Astrocyte of the spinal cord (primary cell): Measurements from ENCODE around the gene JUP.

Source experiments
- DNase-seq: peaks from one replicate; pipeline ENCODE4 v3.0.0; 2011; ENCODE audit warnings: low read depth, low spot score
- H3K4me3 ChIP-seq: 2 replicates; pipeline ENCODE4 v1.5.1; 2011; ENCODE audit warnings: low read depth, mild to moderate bottlenecking, low read length, moderate library complexity
- in situ Hi-C: cut with HindIII; loops from 2 replicates; pipeline ENCODE4 v1.10.0; 2017; ENCODE audit warnings: low sequenced_read_pairs
- TF ChIP-seq, protein P1 (sequence below): IDR thresholded peaks from 2 replicates; pipeline ENCODE4 v1.5.1; 2012; ENCODE audit warnings: low read depth, mild to moderate bottlenecking, low read length, inconsistent platforms

JUP gene

DNA sequence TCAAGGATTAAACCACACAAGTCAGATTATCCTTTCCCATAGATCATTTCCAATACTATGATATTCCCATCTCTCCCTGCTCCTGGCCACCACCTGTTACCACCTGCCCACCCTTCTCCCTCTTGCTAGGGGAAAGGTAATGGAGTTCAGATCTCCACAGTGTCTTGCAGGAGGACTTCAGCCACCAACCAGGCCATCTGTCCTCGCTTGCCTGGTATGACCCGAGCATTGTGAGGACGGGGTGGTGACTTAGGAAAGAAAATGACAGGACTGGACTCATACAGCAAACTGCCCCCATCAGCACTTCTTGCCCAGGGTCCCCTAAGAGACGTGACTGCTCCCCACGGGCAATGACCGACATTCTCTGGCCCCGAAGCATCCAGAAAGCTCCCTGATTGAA, 37.1 kb upstream of the JUP start:
- in situ Hi-C loops: no loop called here
- no peak overlapping the region for H3K4me3 ChIP-seq
- TF ChIP-seq, protein P1, sequence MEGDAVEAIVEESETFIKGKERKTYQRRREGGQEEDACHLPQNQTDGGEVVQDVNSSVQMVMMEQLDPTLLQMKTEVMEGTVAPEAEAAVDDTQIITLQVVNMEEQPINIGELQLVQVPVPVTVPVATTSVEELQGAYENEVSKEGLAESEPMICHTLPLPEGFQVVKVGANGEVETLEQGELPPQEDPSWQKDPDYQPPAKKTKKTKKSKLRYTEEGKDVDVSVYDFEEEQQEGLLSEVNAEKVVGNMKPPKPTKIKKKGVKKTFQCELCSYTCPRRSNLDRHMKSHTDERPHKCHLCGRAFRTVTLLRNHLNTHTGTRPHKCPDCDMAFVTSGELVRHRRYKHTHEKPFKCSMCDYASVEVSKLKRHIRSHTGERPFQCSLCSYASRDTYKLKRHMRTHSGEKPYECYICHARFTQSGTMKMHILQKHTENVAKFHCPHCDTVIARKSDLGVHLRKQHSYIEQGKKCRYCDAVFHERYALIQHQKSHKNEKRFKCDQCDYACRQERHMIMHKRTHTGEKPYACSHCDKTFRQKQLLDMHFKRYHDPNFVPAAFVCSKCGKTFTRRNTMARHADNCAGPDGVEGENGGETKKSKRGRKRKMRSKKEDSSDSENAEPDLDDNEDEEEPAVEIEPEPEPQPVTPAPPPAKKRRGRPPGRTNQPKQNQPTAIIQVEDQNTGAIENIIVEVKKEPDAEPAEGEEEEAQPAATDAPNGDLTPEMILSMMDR: no peak
- no peak for DNase-seq

DNA sequence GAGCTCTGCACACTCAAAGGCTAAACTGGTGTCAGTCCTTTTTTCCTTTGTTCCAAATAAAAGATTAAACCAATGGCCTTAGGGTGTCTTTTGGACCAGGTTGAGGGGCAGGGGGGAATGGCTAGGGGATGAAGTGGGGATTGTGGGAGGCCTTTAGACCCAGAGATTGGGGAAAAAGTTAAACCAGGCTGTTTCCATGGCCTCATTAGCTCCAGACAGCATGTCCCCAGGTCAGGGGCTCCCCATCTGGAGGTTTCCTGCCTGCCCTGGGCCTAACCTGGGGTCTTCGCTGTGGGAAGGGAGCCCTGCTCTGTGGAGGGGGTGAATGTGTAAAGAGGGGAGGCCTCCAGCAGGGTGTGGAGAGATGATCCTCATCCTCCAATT, 36.6 kb upstream of the JUP start:
- in situ Hi-C loops: no loop called here
- TF ChIP-seq, protein P1: no peak

DNA sequence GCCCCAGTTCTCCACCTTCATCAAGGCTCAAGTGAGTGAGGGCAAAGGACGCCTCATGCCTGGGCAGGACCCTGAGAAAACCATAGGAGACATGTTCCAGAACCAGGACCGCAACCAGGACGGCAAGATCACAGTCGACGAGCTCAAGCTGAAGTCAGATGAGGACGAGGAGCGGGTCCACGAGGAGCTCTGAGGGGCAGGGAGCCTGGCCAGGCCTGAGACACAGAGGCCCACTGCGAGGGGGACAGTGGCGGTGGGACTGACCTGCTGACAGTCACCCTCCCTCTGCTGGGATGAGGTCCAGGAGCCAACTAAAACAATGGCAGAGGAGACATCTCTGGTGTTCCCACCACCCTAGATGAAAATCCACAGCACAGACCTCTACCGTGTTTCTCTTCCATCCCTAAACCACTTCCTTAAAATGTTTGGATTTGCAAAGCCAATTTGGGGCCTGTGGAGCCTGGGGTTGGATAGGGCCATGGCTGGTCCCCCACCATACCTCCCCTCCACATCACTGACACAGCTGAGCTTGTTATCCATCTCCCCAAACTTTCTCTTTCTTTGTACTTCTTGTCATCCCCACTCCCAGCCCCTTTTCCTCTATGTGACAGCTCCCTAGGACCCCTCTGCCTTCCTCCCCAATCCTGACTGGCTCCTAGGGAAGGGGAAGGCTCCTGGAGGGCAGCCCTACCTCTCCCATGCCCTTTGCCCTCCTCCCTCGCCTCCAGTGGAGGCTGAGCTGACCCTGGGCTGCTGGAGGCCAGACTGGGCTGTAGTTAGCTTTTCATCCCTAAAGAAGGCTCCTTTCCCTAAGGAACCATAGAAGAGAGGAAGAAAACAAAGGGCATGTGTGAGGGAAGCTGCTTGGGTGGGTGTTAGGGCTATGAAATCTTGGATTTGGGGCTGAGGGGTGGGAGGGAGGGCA, 36.0 kb upstream of the JUP start:
- no peak overlapping the region for H3K4me3 ChIP-seq
- TF ChIP-seq, protein P1: no peak
- no peak for DNase-seq
- in situ Hi-C loops: no loop called here

More for the DNA sequence above, 36.6 kb upstream of the JUP start:
- no peak for DNase-seq
- H3K4me3 ChIP-seq: no peak overlapping the region

DNA sequence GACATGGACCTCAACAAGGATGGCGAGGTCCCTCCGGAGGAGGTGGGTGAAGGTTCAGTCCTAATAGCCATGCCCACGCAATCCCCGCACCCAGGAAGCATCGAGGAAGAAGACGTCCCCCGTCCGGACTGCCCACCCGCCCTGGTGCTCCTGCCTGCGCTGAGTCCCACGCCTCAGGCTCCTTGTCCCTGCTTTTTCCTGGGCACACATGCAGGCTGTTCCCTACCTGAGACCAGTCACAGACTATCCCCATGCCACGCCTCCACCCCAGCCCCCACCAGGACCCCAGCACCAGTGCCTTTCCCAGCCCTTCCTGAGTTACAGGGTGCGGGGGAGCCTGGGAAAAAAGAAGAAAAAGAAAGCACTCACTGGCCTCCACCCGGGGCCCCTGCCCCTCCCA, 35.3 kb upstream of the JUP start:
- no peak for DNase-seq
- in situ Hi-C loops: no loop called here
- TF ChIP-seq, protein P1: no peak
- H3K4me3 ChIP-seq: no peak overlapping the region

DNA sequence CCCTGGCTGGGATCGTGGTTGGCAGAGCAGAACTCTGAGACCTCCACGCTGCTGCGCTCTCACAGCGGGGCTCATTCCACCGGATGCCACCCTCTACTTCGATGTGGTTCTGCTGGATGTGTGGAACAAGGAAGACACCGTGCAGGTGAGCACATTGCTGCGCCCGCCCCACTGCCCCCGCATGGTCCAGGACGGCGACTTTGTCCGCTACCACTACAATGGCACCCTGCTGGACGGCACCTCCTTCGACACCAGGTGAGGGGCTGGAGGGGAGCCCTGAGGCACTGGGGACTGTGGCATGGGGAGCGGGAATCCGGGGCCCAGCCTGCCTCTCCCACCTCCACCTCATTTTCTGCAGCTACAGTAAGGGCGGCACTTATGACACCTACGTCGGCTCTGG, 31.5 kb upstream of the JUP start:
- in situ Hi-C loops: no loop called here
- H3K4me3 ChIP-seq: no peak overlapping the region
- no peak for DNase-seq
- TF ChIP-seq, protein P1: no peak

DNA sequence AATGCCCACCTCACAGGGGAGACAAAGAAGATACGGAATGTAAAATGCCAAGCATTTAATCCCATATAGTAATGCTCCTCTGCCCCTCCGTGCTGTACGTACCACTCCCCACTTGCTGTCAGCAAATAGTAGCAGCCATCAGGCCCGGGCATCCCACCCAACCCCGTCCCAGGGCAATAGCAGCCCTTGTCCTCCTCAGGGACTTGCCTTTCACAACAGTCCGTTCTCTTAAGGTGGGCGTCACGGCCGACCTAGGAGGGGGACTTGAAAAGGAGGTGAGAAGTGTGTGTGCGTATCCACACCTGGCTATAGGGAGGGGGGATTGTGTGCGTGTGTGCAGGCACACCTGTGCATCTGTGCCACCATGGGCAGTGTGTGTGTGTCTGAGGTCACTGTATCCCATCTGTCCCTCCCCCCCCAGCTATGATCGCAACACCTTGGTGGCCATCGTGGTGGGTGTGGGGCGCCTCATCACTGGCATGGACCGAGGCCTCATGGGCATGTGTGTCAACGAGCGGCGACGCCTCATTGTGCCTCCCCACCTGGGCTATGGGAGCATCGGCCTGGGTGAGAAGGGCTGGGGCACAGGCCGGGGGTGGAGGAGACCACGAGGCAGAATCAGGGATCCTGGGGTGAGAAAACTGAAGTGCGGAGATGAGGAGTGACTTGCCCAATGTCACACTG, 30.3 kb upstream of the JUP start:
- in situ Hi-C loops: no loop called here
- DNase-seq: no peak
- TF ChIP-seq, protein P1: no peak
- no peak overlapping the region for H3K4me3 ChIP-seq
